GM21576 (cell line): ENCODE data around the gene PRPF6.
A peak's percentile ranks its signal among the peaks of the same experiment; 100 is the strongest.

Experiments used
- ATAC-seq: cut with Tn5 transposase; IDR thresholded peaks from one replicate; pipeline ENCODE4 v1.9.1; 2021; ENCODE audit warnings: mild to moderate bottlenecking, moderate library complexity; ENCODE audit not compliant: unreplicated experiment

Gene PRPF6

DNA sequence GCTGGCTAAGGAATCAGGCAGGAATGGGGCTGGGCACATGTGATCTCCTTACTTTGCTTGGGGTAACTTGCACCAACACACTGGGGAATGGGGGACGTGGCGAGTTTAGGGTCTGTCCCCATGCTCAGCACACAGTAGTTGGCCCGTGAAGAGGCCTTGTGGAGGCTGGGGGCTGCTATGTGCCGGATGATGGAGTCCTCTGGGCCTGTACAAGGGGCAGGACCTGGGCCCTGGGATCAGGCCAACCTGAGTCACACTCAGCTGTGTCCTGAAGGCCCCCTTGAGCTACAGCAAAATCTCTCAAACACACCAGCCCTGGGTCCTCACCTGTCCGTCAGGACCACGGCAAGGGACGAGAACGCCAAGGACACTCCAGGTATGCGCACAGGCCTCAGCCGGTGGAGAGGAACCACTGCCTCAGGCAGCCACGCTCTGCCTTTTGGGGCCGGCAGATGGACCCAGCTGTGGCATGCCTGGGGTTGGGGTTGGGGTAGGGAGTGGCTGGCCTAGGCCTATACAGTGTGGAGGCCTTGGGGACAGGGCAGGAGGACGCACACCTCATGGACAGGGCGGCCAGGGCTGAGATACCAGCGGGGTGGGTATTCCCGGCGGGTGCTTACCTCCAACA is 35.8 kb upstream of the PRPF6 start:
- no peak for ATAC-seq

DNA sequence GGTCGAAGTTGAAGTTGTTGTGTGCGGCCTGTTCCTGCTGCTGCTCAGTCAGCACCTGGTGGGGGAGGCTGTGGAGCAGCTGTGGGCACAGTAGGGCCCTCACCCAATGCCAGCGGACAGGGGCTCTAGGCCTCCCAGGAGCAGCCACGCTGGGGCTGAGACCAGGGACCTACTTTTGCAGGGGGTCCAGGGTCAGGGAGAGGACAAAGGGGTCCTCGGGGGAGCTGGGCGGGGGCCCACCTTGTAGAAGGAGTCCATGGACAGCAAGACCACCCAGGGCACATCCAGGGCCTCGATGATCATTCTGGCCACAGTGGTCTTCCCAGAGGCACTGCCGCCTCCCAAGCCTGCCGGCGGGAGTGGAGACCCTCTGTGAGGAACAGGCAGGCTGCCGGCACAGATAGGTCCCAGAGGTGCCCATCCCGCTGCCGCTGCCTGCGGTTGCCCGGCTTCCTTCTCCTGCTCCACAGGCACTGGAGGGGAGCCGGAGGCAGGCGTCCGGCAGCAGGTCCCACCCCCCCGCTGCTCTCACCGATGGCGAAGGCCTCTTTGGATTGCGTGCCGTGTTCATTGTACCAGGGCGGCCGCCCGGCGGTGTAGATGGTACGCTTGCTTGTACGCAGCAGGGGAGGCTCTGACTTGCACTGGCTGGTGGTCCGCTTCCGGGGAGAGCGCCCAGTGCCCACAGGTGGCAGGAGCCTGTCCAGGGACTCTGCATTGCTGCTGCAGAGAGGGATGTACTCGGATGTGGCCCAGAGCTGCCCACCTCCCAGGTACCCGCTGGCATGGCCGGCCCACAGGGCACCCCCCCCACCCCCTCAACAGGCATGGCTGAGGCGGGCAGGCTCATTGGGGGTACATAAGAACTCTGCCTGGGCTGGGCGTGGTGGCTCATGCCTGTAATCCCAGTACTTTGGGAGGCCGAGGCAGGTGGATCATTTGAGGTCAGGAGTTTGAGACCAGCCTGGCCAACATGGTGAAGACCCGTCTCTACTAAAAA is 34.7 kb upstream of the PRPF6 start:
- no peak for ATAC-seq

DNA sequence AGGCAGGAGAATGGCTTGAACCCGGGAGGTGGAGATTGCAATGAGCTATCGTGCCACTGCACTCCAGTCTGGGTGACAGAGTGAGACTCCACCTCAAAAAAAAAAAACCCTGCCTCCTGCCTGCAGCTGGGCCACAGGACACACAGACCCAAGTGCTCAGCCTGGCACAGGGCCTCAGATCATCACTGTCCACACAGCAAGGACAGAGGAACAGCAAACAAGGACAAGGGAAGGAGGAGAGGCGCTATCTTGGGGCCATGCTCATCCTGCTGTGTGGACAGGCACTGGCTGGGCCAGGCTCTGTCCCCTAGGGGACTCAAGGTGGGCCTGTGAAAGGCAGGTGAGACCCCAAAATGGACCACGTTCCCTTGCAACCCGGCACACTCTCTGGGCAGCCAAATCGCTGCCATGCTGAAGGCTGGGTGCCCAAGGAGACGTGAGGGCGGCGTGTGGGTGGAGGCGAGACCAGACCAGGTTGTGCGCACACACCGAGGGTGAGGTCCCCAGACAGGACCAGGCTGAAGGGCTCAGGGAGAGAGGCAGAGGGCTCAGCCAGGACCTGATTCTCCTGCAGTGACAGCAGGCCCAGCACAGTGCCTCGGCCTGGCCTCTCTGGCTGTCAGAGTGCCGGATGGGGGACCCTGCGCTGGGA is 33.8 kb upstream of the PRPF6 start:
- ATAC-seq = no peak

DNA sequence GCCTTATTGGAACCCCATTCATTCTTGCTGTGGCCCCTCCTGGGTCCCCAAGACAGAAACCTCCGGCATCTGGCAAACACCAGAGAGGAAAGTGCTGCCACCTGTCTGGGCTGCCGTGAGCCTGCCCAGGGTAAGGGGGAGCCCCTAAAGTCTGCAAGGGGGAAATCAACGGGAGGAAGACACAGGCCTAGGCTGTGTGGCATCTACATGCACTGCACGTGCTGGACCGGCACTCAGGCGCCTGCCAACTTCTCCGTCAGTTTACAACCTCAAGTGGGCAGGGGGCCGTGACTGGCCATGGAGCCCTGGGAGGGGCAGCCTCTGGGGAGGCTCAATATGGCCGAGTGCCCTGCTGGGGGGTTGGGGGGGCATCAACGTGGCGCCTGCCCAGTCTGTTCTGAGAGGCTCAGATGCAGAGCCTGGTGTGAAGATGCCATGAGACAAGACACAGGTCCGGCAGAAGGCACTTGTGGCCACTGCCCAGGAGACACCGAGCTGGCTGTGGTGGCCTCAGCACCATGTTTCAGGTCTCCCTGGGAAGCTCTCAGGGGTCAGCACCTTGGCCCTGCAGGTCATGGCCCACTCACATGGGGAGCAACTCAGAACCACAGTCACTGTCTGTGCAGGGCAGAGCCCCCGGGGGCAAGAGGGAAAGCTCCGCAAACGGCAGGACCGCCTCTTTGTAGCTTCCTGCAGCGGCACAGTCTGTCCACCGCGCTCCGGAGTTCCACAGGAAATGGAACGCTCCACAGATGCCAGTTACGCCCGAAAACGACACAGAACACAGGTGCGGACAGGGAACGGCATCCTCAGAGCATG is 33.1 kb upstream of the PRPF6 start:
- no peak for ATAC-seq

DNA sequence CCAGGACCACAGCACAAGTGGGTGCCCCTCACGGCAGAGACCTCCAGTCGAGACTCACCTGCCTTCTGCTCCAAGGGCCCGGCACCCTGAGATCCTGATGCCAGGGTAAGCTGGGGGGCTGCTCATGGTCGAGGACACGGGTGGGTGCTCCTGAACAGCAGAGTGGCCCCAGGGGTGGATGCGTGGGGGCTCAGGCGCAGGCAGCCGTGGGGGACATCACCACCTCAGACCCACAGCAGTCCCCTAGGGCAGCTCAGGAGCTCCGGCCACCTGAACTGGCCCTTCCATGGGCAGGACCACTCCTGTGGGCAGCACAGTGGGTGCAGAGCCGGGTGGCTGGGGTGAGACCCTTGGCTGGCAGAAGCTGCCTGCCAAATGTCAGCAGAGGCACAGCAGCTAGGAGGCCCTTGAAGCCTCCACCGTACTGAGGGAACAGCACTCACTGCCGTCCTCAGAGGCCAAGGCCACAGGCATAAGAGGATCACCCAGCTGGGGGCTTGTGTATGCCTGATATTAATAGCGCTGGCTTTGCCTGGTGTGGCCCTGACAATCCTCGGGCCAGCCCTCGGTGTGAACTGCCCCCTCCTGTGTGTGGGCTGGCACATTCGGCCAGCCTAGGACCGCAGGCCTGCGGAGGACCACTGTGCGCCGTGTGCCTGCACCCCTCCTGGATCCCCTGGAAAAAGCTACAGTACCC is 30.1 kb upstream of the PRPF6 start:
- ATAC-seq = no peak

DNA sequence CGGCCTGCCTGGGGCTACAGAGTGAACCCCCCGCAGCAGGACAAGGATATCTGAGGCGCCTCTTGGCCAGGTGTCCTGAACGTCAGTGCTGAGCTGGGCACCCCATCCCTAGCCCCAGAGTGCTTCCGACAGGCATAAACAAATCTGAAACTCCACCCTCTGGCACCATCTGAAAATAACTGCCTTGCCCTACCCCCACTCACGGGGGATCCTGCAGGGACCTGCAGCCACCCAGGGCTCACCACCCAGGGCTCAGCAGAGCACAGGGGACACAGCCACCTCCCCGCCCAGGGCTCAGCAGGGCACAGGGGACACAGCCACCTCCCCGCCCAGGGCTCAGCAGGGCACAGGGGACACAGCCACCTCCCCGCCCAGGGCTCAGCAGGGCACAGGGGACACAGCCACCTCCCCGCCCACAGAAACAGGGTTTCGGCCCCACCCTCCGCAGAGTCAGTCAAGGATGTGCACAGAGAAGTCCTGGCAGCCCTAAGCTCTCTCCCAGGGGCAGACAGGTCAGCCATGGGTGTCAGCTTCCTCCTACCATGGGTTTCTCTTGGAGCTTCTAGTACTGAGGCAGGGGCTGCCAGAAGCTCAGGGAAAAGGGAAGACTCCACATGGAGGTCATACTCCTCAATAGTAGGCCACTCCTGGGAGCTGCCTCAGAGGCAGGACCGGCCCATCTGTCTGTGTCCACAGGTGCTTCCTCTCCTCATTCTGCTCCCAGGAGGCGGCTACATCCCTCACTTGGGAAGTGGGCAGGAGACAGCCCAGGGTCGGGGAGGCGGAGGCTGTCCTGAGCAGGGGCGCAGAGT is 29.3 kb upstream of the PRPF6 start:
- no peak for ATAC-seq

DNA sequence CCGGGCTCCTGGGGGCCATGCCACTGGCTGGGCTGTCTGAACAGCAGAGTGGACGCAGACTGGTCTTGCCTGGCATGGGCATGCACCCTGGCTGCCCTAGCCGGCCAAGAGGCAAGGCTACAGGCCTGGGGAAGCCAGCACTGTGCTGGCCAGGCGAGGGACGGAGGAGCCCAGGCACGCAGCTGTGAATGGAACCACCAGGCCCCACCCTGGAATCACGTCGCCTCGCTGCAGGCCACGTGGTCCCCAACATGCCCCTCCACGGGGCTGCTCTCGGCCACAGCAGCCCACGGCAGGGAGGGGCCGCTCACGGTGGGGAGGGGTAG is 28.8 kb upstream of the PRPF6 start:
- no peak for ATAC-seq

DNA sequence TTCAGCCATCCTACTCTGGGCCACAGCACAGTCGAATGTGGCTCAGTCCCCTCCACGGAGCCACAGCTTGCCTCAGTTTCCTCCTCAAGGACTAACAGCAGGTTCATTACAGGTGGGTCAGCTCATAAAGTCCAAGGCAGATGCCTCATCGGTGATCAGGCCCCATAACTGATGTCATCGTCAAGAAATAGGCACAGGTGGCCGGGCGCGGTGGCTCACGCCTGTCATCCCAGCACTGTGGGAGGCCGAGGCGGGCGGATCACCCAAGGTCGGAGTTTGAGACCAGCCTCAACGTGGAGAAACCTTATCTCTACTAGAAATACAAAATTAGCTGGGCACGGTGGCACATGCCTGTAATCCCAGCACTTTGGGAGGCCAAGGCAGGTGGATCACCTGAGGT is 28.2 kb upstream of the PRPF6 start:
- ATAC-seq = no peak

DNA sequence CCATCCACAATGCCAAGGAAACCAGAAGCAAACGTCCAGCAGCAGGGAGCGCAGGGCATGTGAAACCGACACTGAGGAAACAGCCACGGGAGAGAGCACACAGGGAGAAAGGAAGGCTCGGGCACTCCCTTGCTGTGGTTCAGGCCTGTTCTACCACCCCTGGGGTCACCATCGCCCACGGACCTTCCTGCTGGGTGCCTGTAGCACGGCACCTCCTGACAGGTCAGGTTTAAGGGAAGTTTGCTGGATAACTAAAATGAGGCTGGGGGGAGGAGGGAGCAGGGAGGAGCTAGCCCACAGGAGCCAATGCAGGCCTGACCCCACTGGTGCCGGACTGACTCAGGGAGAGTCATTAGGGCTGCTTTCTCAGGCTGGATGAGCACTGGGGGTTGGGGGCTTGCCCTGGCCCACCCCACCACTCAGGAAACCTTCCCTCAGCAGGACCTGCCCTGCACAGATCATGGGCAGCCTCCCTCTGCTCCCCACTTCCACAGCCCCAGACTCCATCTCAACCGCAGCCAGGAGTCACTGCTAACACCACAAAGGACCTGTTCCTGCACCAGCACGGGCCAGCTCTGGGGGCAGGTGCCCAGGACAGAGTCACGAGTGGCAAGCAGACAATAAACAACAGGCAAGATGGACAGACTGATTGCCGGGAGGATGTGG is 27.0 kb upstream of the PRPF6 start:
- ATAC-seq = no peak

DNA sequence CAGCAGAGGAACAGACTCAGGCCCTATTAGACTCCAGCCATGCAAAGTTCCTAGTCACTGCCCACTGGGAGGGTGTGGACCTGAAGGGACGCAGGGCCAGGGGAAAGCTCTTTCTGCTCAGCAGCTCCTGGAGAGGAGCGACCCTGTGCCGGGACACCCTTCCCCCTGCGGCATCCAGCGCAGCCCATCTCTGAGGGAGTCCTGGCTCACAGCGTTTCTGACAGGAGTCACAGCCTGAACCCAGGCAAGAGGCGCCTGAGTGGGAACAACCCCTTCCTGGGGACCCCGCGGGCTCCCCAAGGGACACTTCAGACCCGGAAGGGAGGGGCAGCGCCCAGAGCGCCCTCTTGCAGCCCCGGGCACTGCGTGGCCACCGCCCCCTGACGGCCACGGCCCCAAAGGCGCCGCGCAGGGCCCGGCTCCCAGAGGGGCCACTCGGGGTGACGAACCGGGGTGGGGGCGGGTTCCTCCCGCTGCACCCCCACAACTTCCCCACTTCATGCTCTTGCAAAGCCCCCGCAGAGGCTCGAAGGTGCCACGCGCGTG is 25.6 kb upstream of the PRPF6 start:
- no peak for ATAC-seq

DNA sequence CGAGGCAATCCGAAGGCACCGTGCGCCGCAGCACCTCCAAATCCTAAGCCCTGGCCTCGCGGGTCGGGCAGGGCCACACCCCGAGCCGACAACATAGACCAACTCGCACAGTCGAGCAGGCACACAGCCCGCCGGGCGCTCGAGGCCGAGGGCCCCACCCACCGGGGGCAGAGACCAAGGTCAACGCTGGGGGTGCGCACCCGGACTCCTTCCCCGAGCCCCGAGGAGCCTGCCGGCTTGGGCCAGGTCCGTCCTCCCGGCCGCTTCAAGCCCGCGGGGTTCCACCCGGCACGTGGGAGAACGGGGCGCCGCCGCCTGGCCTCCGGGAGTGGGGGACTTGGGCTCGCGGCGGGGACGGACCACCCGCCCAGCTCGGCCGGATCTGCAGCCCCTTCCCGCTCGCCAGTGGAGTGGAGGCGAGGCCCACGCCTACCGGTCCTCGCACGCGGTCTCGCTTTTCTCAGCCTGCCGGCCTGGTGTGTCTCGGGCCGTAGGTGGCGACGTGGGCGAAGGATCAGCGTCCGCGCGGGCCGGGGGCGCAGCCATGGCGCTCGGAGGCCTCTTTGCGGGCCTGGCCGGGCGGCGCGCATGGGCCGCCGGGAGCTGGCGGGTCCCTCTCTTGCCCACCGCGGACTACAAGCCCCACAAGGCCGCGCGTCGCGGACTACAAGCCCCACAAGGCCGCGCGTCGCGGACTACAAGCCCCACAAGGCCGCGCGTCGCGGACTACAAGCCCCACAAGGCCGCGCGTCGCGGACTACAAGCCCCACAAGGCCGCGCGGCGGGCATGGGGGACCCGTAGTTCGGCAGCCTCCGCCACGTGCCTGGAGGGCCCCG is 24.9 kb upstream of the PRPF6 start, which contains the start of gene UCKL1:
UCKL1 (minus strand) TSS at position 590 of the 837 bp plus-strand sequence; CDS start at position 546, 44 bp downstream.
- peak; percentile 51 for ATAC-seq

DNA sequence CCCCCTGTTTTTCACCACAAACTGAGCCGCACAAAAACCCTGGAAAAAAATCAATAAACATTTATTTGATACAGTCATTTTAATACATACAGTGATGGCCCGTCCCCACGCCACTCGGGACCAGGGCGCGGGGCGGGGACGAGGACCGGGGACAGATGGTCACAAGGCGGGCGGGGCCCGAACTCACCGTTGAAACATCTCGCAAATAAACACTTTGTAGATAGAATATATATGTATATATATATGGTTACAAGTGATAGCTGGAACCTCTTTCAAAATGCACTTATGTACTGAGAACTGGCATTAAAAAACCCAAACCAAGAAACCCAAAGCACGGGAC is 24.3 kb upstream of the PRPF6 start:
- ATAC-seq = peak; percentile 2

DNA sequence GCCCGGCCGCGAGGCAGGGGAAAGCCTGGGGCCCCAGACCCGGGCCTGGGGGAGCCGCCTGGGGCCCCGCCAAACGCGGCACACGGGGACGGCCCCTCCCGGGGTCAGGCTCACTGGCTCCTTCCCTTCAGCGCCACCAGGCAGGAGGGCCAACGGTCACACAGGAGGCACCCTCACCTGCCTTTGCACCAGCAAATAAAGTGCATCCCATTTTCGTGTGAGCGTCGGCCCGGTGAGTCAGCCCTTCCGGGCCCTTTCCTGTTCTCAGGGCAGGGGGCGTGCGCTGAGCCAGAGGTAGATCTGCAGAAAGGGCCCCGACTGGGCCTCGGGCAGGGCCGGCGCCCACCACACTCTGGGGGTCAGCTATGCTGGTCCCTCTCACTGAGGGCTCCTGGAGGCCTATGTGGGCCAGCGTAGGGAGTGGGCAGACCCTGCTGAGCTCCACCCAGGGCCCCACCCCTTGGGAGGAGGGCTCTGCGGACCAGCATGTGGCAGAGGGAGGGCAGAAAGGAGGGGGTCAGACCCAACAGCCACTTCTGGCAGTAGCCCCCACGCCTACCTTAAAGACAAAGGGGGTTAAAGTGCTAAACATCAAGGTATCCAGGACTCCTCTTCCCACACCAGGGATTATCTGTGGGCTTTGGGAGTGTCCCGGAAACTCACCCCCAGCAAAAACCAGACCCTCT is 23.8 kb upstream of the PRPF6 start:
- no peak for ATAC-seq

DNA sequence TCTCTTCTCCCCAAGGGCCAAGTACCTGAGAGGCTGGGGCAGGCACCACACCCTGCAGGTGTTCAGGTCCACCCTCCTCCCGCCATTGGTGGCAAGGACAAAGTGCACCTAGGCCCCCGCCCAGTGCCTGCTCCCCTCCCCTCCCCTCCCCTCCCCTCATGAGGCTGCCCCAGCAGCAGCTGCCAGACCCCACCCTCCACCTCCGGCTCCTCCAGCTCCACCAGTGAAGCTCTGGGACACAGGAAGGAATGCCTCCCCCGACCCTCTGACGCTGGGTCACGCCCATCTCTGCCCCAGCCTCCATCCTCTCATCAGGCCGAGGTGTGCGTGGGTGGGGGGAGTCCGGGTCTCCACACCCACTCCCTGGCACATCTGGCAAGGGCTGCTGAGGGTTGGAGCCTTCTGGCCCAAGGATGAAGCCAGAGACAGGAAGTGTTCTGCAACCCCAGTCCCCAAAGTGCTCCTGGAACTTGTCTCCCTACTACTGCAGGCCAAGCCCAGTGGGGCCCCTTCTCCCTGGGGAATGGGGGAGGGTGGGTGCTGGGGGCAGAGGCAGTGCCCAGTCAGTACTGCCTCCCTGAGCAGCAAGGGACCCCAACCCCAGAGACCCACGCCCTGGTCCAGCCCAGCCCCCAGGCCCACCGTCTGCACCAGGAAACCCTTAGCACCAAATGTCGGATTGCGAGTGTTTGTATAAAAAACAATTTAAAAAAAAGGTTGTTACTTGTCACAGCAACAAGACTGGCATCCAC is 23.1 kb upstream of the PRPF6 start:
- no peak for ATAC-seq

DNA sequence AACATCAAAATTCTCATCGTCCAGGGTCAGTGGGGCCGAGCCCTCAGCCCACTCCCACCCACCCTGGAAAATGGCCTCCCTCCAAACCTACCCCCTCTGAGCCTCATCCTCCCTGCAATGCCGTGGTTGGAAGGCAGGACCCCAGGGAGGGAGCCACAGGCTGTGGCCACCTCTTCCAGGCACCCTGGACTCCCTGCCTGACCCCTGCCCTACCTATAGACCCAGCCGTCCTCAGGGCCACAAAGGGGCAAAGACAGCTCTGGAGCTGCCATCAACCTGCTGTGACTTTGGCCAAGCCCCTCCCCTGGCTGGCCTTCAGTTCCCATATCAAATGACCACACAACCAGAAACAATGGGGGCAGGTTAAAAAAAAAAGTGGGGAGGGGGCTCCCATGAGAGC is 22.5 kb upstream of the PRPF6 start:
- ATAC-seq = no peak

DNA sequence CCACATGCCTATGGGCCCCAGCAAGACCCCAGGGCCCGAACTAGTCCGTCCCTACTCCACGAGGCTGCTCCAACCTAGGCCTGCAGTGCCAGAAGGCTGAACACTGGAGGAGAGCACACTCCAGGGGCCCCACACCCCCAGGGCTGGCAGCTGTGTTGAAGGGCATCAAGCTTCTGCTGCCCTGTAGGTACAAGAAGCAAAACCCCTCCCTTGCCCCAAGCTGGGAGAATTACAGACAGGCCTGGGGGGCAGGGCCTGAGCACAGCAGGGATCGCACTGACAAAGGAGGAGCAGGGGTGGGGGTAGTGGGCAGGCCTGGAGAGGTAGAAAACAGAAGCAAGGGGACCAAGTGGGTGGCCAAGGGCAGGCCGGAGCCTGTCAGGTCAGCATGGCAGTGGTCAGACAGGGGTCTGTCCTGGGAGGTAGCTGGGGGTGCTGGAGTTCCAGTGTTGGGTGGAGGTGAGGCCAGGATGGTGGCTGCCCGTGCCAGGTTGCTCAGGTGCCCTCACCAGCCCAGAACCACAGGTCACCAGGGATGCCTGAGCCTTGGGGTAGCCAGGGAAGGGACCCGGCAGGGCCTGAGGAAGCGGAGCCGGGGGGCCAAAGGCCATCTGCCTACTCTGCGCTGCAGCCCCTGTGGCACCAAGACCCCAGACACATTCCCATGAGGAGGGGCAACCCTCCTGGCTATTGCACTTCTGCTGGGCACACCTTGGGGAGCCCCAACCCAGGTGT is 21.8 kb upstream of the PRPF6 start:
- ATAC-seq = no peak
